ENCODE results near the gene NTN1. TPM values are rescaled to one million over a fixed set of nuclear protein-coding genes. Genes with fewer than 3 reads are reported as not detected.

Gene NTN1
- total and polyA plus RNA-seq, 2 of the 13 experiments (the other 11 are each of a cell fraction or from before 2014, with no cell fraction given), result 0.04 to 0.05 TPM

DNA sequence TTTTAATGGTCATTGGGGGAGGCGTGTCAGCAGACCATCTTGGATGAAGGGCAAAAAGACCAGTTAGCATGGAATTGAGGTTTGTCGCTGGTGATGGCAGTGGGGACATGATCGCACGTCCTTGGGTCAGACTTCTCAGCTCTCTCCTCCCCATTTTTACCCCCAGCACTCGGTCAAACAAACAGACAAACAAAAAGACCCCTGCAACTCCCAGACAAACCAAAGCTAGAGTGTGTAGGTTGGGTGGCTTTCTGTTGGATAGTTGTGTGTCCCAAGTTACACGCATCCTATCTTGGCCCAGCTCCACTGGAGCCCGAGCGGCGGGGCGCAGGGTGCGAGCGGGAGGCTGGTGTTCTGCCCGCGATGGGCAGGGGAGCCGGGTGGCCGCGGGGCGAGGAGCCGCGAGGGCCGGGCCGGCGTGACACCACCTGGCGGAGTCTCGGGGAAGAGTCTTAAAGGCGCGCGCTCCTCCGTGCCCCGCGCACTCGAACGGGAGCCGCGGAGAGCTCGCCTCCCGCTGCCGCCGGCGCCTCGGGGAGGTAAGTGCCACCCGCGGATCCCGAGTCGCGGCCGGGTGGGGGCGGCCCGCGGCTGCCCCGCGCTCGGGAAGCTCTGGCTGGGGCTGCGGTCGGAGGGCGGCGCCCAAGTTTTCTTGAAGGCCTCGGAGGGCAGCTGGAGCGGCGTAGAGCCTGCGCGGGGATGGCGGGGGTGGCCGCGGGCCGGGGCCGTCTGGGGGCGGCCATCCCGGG is 18.5 kb upstream of the NTN1 start (continued):
- TF ChIP-seq, protein P1, sequence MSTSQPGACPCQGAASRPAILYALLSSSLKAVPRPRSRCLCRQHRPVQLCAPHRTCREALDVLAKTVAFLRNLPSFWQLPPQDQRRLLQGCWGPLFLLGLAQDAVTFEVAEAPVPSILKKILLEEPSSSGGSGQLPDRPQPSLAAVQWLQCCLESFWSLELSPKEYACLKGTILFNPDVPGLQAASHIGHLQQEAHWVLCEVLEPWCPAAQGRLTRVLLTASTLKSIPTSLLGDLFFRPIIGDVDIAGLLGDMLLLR (CRISPR knock-in tag; IDR thresholded peaks at IDR 0.05), result no peak
- TF ChIP-seq PLRG1 (conservative IDR thresholded peaks at IDR 0.05) (no peak), MAZ (IDR thresholded peaks at IDR 0.05; ENCODE audit: borderline replicate concordance, low read depth, low read length) (no peak), MAZ (CRISPR knock-in tag; IDR thresholded peaks at IDR 0.05; ENCODE audit: low read depth) (no peak), ZFP36L1 (CRISPR knock-in tag; IDR thresholded peaks at IDR 0.05) (no peak), NFE2L2 (IDR thresholded peaks at IDR 0.05; ENCODE audit: low read length) (no peak), ZNF101 (CRISPR knock-in tag; IDR thresholded peaks at IDR 0.05; ENCODE audit: borderline replicate concordance, low read depth) (no peak)
- TF ChIP-seq, protein P2, sequence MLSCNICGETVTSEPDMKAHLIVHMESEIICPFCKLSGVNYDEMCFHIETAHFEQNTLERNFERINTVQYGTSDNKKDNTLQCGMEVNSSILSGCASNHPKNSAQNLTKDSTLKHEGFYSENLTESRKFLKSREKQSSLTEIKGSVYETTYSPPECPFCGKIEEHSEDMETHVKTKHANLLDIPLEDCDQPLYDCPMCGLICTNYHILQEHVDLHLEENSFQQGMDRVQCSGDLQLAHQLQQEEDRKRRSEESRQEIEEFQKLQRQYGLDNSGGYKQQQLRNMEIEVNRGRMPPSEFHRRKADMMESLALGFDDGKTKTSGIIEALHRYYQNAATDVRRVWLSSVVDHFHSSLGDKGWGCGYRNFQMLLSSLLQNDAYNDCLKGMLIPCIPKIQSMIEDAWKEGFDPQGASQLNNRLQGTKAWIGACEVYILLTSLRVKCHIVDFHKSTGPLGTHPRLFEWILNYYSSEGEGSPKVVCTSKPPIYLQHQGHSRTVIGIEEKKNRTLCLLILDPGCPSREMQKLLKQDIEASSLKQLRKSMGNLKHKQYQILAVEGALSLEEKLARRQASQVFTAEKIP (CRISPR knock-in tag; IDR thresholded peaks at IDR 0.05; ENCODE audit: borderline replicate concordance), result no peak

DNA sequence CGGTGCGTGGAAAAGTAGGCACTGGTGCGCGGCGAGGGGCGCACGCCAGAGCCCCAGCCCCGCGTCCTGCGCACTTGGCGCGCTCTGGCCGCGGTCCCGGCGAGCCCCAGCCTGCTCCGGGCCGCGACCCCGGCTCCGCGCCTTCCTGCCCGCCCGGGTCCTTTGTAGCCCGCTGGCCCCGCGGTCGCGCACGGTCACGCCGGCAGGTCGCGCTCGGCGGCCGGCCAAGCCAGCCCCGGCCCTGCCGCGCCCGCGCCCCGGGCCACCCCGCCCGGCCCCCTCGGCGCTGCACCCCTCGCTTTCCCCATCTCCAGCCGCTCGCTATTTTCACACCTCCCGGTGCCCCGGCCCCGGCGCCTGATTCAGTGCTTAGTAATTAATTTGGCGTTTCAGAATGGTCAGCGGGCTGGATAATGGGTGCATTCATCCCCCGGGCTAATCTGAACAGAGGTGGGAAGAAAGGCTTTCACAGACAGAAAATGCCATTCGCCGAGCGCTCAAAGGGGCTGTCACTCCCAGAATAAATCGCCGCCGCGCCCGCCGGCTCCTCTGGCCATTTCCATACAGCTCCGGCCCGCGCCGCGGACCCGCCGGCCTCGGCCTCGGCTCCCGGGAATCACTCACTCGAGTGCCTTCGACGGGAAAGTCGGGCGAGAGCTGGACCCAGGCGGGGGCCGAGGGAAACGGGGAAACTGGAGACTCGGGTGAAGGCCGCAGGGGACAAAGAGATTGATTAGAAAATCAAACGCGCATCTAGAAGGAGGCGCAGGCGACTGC is 17.8 kb upstream of the NTN1 start:
- ChIA-PET POLR2A (no interaction called here), CTCF (ENCODE audit: low intra/inter-chr PET ratio, low total read pairs) (no interaction called here)
- Histone ChIP-seq H3K4me2 (ENCODE audit: low read depth, low read length) (no peak overlapping the region), H3K79me2 (ENCODE audit: insufficient read depth, low read length) (no peaks in the 10 kb centered on the region), H3K27ac (ENCODE audit: extremely low read length, insufficient read depth, low read length) (no peak overlapping the region), H3K9me3 (ENCODE audit: low read length) (no peaks in the 10 kb centered on the region), H3K27me3 (ENCODE audit: control insufficient read depth in 1 of 2, insufficient read depth in 2 of 2, low read length in 2 of 2) (peaks cover 11 to 44% of the 10 kb centered on the region in 2 experiments; a peak in 4 of 5 replicates), H3K4me1 (ENCODE audit: insufficient read depth, low read length) (no peaks in the 10 kb centered on the region), H3K9ac (ENCODE audit: insufficient read depth, low read depth, low read length) (no peak overlapping the region), H4K20me1 (ENCODE audit: insufficient read depth, low read length) (no peaks in the 10 kb centered on the region), H2AFZ (ENCODE audit: low read length) (no peak overlapping the region), H3K4me3 (replicated peaks in 1 of 3; ENCODE audit: insufficient read depth in 1 of 3, low read depth in 2 of 3, low read length in 3 of 3) (no peak overlapping the region), H3K36me3 (replicated peaks in 1 of 2; ENCODE audit: control insufficient read depth in 1 of 2, insufficient read depth in 2 of 2, low read length in 2 of 2) (no peaks in the 10 kb centered on the region)
- intact Hi-C loops (cut with micrococcal nuclease; ENCODE audit: unreplicated experiment), result no loop called here
- no peak for FAIRE-seq
- no TSS peak for BruUV-seq (replicated peaks)
- no peak for ATAC-seq
- in situ Hi-C loops (cut with HindIII; ENCODE audit: extremely low pct_ligation_motif_present, low pct_unique_long_range_greater_than_20kb), result no loop called here
- 53% methylated on average over 58 of the region's 90 CpGs for WGBS (ENCODE audit: low lambda C conversion rate)
- DNase-seq (ENCODE audit: low spot score), result no peak
- no peak for TF ChIP-seq ZNF83 (CRISPR knock-in tag; IDR thresholded peaks at IDR 0.05; ENCODE audit: borderline replicate concordance)
- no peak for TF ChIP-seq NBN (conservative IDR thresholded peaks at IDR 0.05)
- TF ChIP-seq, protein P3, sequence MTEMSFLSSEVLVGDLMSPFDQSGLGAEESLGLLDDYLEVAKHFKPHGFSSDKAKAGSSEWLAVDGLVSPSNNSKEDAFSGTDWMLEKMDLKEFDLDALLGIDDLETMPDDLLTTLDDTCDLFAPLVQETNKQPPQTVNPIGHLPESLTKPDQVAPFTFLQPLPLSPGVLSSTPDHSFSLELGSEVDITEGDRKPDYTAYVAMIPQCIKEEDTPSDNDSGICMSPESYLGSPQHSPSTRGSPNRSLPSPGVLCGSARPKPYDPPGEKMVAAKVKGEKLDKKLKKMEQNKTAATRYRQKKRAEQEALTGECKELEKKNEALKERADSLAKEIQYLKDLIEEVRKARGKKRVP (CRISPR knock-in tag; IDR thresholded peaks at IDR 0.05), result no peak
- TF ChIP-seq, protein P4, sequence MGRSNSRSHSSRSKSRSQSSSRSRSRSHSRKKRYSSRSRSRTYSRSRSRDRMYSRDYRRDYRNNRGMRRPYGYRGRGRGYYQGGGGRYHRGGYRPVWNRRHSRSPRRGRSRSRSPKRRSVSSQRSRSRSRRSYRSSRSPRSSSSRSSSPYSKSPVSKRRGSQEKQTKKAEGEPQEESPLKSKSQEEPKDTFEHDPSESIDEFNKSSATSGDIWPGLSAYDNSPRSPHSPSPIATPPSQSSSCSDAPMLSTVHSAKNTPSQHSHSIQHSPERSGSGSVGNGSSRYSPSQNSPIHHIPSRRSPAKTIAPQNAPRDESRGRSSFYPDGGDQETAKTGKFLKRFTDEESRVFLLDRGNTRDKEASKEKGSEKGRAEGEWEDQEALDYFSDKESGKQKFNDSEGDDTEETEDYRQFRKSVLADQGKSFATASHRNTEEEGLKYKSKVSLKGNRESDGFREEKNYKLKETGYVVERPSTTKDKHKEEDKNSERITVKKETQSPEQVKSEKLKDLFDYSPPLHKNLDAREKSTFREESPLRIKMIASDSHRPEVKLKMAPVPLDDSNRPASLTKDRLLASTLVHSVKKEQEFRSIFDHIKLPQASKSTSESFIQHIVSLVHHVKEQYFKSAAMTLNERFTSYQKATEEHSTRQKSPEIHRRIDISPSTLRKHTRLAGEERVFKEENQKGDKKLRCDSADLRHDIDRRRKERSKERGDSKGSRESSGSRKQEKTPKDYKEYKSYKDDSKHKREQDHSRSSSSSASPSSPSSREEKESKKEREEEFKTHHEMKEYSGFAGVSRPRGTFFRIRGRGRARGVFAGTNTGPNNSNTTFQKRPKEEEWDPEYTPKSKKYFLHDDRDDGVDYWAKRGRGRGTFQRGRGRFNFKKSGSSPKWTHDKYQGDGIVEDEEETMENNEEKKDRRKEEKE (IDR thresholded peaks at IDR 0.05), result no peak
- TF ChIP-seq ATM (IDR thresholded peaks at IDR 0.05; ENCODE audit: borderline replicate concordance), result no peak

Data from HepG2 (cell line).